Tibial nerve (tissue), 4 donors: ENCODE measurements around the gene RMND5B.

Source experiments
- EP300 ChIP-seq, 2 donors: sonication (generic); formaldehyde crosslinking; IDR thresholded peaks; one replicate each; pipeline ENCODE4 v1.6.1; 2017; ENCODE audit warnings: antibody characterized with exemption in 2 of 2, mild to moderate bottlenecking in 1 of 2
- POLR2A ChIP-seq, 2 donors: fragments of 450-650 bp; IDR thresholded peaks; one replicate each; pipeline ENCODE4 v1.6.1; 2017; ENCODE audit warnings: antibody characterized with exemption in 2 of 2, mild to moderate bottlenecking in 2 of 2, moderate library complexity in 2 of 2
- TF ChIP-seq, protein P1 (sequence below), 5 experiments: fragments of 200-600 bp in 3 of 5; fragments of 450-650 bp in 2 of 5; sonication (generic) in 3 of 5; IDR thresholded peaks; one replicate each; pipeline ENCODE4 v1.5.1; 2016 to 2019; ENCODE audit warnings: antibody characterized with exemption in 5 of 5, mild to moderate bottlenecking in 3 of 5, moderate library complexity in 2 of 5

GRCh38 chr5:178103612-178104011 is 27.2 kb upstream of the RMND5B start:
- TF ChIP-seq, protein P1, sequence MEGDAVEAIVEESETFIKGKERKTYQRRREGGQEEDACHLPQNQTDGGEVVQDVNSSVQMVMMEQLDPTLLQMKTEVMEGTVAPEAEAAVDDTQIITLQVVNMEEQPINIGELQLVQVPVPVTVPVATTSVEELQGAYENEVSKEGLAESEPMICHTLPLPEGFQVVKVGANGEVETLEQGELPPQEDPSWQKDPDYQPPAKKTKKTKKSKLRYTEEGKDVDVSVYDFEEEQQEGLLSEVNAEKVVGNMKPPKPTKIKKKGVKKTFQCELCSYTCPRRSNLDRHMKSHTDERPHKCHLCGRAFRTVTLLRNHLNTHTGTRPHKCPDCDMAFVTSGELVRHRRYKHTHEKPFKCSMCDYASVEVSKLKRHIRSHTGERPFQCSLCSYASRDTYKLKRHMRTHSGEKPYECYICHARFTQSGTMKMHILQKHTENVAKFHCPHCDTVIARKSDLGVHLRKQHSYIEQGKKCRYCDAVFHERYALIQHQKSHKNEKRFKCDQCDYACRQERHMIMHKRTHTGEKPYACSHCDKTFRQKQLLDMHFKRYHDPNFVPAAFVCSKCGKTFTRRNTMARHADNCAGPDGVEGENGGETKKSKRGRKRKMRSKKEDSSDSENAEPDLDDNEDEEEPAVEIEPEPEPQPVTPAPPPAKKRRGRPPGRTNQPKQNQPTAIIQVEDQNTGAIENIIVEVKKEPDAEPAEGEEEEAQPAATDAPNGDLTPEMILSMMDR (IDR thresholded peaks at IDR 0.05), result no peak
- TF ChIP-seq EP300 (IDR thresholded peaks at IDR 0.05) (no peak), POLR2A (IDR thresholded peaks at IDR 0.05) (no peak)
